ENCODE measurements around the gene SLC6A3. TPM values are rescaled to one million over a fixed set of nuclear protein-coding genes. Genes with fewer than 3 reads are reported as not detected.

SLC6A3 gene
- total RNA-seq, 1 experiment from 2014 or later = not detected

DNA sequence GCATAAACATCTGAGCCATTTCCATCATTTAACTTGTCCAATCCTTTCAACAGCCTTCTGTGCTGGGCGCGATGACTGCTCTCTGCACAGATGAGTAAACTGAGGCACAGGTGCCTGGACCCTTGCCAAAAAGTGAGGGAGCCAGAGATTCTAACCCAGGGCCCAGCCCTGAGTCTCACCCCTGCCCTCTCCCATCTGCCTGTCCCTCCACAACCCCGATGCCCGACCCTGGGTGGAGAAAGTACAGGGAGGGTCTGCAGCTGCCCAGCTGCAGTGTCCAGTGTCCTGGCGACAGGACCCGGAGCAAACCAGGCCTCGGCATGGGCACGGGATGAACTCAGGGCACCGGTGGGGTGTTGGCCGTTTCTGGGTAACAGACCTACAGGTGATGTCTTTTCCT, 60.7 kb downstream of the SLC6A3 start:
- Mint-ChIP-seq H3K27me3 (ENCODE audit: insufficient read depth, unreplicated experiment) (peaks cover 27% of the 10 kb centered on the region), H3K27ac (ENCODE audit: unreplicated experiment) (no peak overlapping the region), H3K9me3 (ENCODE audit: unreplicated experiment) (no peaks in the 10 kb centered on the region), H3K4me3 (ENCODE audit: unreplicated experiment) (no peak overlapping the region), H3K4me1 (ENCODE audit: low read depth, unreplicated experiment) (peaks cover 9% of the 10 kb centered on the region), H3K36me3 (ENCODE audit: insufficient read depth, unreplicated experiment) (no peaks in the 10 kb centered on the region)
- no peak for DNase-seq
- H3K4me3 ChIP-seq (ENCODE audit: low read depth, low read length) = no peak overlapping the region
- peaks cover 1% of the 10 kb centered on the region for H3K27me3 ChIP-seq (replicated peaks; ENCODE audit: control insufficient read depth, insufficient read depth, low read length)
- intact Hi-C loops (cut with micrococcal nuclease; ENCODE audit: unreplicated experiment) = no loop called here
- H3K4me1 ChIP-seq = peaks cover 6% of the 10 kb centered on the region
- no TSS peak for BruUV-seq (replicated peaks)
- TF ChIP-seq, protein P1, sequence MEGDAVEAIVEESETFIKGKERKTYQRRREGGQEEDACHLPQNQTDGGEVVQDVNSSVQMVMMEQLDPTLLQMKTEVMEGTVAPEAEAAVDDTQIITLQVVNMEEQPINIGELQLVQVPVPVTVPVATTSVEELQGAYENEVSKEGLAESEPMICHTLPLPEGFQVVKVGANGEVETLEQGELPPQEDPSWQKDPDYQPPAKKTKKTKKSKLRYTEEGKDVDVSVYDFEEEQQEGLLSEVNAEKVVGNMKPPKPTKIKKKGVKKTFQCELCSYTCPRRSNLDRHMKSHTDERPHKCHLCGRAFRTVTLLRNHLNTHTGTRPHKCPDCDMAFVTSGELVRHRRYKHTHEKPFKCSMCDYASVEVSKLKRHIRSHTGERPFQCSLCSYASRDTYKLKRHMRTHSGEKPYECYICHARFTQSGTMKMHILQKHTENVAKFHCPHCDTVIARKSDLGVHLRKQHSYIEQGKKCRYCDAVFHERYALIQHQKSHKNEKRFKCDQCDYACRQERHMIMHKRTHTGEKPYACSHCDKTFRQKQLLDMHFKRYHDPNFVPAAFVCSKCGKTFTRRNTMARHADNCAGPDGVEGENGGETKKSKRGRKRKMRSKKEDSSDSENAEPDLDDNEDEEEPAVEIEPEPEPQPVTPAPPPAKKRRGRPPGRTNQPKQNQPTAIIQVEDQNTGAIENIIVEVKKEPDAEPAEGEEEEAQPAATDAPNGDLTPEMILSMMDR (IDR thresholded peaks at IDR 0.05; ENCODE audit: insufficient read depth in 1 of 2, low read depth in 1 of 2, low read length in 1 of 2, severe bottlenecking in 1 of 2, unreplicated experiment in 1 of 2) = no peak
- ChIA-PET POLR2A (no interaction called here), CTCF (interaction anchor here (1.0 to 1.1 kb wide), 2 partner anchors 57 to 84 kb away, joined by 3 to 4 read pairs; no protein-coding TSS in a partner anchor)
- 0 out of 2 replicates have a peak, but pooled peaks cover 6% of the 10 kb centered on the region for H3K9me3 ChIP-seq
- H3K36me3 ChIP-seq (ENCODE audit: control insufficient read depth, insufficient read depth, low read length) = no peaks in the 10 kb centered on the region

DNA sequence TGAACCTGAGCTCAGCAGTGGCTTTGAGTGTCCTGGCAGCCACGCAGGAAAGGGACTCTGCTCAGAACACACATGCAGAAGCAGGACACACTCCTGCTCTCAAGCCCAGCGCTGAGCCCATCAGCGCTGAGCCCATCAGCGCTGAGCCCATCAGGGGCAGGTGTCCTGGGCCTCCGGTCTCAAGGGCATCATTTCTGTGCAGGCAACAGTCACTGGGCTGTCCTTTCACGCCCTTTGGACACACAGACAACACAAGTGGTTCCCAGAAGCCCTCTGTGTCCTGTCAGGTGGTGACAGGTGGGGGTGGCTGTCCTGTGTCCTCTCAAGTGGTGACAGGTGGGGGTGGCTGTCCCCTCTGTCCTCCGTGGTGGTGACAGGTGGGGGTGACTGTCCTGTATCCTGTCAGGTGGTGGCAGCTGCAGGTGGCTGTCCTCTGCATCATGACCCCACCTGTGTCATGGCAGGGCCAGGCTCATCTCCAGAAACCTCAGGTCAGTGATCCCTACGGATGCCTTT, 61.3 kb downstream of the SLC6A3 start:
- DNase-seq = no peak
- Histone ChIP-seq H3K4me3 (ENCODE audit: low read depth, low read length) (no peak overlapping the region), H3K4me1 (peaks cover 6% of the 10 kb centered on the region), H3K9me3 (0 out of 2 replicates have a peak, but pooled peaks cover 8% of the 10 kb centered on the region), H3K36me3 (ENCODE audit: control insufficient read depth, insufficient read depth, low read length) (no peaks in the 10 kb centered on the region), H3K27me3 (replicated peaks; ENCODE audit: control insufficient read depth, insufficient read depth, low read length) (peaks cover 1% of the 10 kb centered on the region)
- intact Hi-C loops (cut with micrococcal nuclease; ENCODE audit: unreplicated experiment) = no loop called here
- no TSS peak for BruUV-seq (replicated peaks)
- no peak overlapping the region for H3K4me3 Mint-ChIP-seq (ENCODE audit: unreplicated experiment)
- H3K27me3 Mint-ChIP-seq (ENCODE audit: insufficient read depth, unreplicated experiment) = peaks cover 24% of the 10 kb centered on the region
- H3K9me3 Mint-ChIP-seq (ENCODE audit: unreplicated experiment) = no peaks in the 10 kb centered on the region
- ChIA-PET CTCF (no interaction called here), POLR2A (no interaction called here)
- H3K36me3 Mint-ChIP-seq (ENCODE audit: insufficient read depth, unreplicated experiment) = no peaks in the 10 kb centered on the region
- H3K27ac Mint-ChIP-seq (ENCODE audit: unreplicated experiment) = no peak overlapping the region
- H3K4me1 Mint-ChIP-seq (ENCODE audit: low read depth, unreplicated experiment) = peaks cover 9% of the 10 kb centered on the region
- TF ChIP-seq, protein P1 (IDR thresholded peaks at IDR 0.05; ENCODE audit: insufficient read depth in 1 of 2, low read depth in 1 of 2, low read length in 1 of 2, severe bottlenecking in 1 of 2, unreplicated experiment in 1 of 2) = no peak

DNA sequence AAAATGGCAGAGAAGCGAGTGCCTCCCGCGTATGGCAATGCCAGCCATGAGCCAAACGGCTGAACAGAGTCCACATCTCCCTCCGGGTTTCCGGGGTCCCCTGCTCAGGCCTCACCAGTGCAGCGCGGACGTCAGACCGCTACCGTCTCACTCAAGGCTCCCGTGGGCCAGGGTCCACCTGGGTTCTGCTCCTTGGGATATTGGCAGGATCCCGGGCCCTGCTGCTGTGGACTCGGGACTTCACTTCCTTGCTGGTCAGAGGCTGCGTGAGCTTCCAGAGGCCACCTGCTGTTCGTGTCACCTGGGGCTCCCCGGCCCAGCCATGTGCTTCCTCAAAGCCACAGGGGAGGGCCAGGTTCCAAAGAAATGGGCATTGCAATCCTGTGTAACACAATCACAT, 61.9 kb downstream of the SLC6A3 start:
- intact Hi-C loops (cut with micrococcal nuclease; ENCODE audit: unreplicated experiment) = no loop called here
- Histone ChIP-seq H3K9me3 (0 out of 2 replicates have a peak, but pooled peaks cover 8% of the 10 kb centered on the region), H3K4me1 (peaks cover 6% of the 10 kb centered on the region), H3K4me3 (ENCODE audit: low read depth, low read length) (no peak overlapping the region), H3K27me3 (replicated peaks; ENCODE audit: control insufficient read depth, insufficient read depth, low read length) (peaks cover 1% of the 10 kb centered on the region), H3K36me3 (ENCODE audit: control insufficient read depth, insufficient read depth, low read length) (no peaks in the 10 kb centered on the region)
- POLR2A ChIA-PET = no interaction called here
- H3K4me1 Mint-ChIP-seq (ENCODE audit: low read depth, unreplicated experiment) = peaks cover 9% of the 10 kb centered on the region
- no peak overlapping the region for H3K4me3 Mint-ChIP-seq (ENCODE audit: unreplicated experiment)
- H3K27me3 Mint-ChIP-seq (ENCODE audit: insufficient read depth, unreplicated experiment) = peaks cover 18% of the 10 kb centered on the region
- CTCF ChIA-PET = no interaction called here
- TF ChIP-seq, protein P1 (IDR thresholded peaks at IDR 0.05; ENCODE audit: insufficient read depth in 1 of 2, low read depth in 1 of 2, low read length in 1 of 2, severe bottlenecking in 1 of 2, unreplicated experiment in 1 of 2) = no peak
- H3K36me3 Mint-ChIP-seq (ENCODE audit: insufficient read depth, unreplicated experiment) = no peaks in the 10 kb centered on the region
- no TSS peak for BruUV-seq (replicated peaks)
- H3K9me3 Mint-ChIP-seq (ENCODE audit: unreplicated experiment) = no peaks in the 10 kb centered on the region
- H3K27ac Mint-ChIP-seq (ENCODE audit: unreplicated experiment) = no peak overlapping the region
- no peak for DNase-seq

Data from Caco-2 (cell line).